Measurements from ENCODE around the gene NDUFAB1.

DNA sequence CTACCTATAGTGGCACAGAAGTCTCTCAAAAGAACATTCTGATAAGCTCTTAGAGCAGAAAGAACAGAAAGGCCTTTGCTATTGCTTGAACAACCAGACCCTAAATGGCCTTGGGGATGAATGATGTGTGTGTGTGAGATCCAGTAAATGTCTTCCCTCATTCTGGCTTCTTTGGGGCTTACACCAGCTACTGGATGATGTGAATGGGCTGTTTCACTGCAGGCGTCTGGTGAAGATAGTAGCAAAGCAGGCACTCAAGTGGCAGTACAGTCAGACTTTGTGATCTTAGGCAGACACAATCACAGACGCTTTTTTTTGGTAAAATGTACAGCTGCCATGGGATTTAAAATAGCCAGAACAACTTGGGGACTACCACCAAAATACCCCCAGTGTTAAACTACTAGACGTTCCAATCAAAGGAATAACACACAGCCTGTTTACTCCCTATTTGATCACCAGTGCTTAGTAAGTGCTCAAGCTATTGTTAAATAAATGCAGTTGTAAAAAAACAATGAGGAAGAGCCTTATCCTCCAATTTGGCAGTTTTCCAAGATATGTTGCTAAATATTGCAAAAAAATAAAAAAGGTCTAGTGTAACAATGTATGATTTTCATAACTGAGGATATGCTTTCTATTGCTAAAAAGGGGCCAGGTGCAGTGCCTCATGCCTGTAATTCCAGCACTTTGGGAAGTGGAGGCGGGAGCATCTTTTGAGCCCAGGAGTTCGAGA lies 17.9 kb downstream of the NDUFAB1 start:
- TF ChIP-seq, protein P1, sequence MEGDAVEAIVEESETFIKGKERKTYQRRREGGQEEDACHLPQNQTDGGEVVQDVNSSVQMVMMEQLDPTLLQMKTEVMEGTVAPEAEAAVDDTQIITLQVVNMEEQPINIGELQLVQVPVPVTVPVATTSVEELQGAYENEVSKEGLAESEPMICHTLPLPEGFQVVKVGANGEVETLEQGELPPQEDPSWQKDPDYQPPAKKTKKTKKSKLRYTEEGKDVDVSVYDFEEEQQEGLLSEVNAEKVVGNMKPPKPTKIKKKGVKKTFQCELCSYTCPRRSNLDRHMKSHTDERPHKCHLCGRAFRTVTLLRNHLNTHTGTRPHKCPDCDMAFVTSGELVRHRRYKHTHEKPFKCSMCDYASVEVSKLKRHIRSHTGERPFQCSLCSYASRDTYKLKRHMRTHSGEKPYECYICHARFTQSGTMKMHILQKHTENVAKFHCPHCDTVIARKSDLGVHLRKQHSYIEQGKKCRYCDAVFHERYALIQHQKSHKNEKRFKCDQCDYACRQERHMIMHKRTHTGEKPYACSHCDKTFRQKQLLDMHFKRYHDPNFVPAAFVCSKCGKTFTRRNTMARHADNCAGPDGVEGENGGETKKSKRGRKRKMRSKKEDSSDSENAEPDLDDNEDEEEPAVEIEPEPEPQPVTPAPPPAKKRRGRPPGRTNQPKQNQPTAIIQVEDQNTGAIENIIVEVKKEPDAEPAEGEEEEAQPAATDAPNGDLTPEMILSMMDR (IDR thresholded peaks at IDR 0.05), result no peak
- no peak for TF ChIP-seq POLR2A (IDR thresholded peaks at IDR 0.05)

Data from thyroid gland (tissue), 4 donors.